Hematopoietic multipotent progenitor cell treated with erythropoietin and hydrocortisone succinate and interleukin-3 and kit ligand, for 4 days (in vitro differentiated cells): ENCODE data around the gene FOXJ2.
"Not testable (repeated sequence)": the region's sequence is repeated elsewhere in the genome, so short reads cannot be mapped to it uniquely, and the experiment has no call there.

ENCODE experiments used
- DNase-seq: peaks from one replicate; pipeline ENCODE4 v3.0.0-alpha.2; 2015

Gene FOXJ2

DNA sequence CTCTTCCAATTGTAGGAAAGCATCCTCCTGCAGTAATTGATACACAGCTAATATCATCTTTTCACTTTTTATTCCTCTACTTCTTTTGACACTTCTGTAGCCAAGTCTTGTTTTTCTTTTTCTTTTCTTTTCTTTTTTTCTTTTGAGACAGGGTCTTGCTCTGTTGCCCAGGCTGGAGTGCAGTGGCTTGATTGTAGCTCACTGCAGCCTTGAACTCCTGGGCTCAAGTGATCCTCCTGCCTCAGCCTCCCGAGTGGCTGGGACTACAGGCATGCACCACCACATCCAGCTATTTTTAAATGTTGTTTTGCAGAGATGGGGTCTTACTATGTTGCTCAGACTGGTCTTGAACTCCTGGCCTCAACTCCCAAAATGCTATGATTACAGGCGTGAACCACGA is 39.3 kb downstream of the FOXJ2 start:
- not testable (repeated sequence) for DNase-seq

DNA sequence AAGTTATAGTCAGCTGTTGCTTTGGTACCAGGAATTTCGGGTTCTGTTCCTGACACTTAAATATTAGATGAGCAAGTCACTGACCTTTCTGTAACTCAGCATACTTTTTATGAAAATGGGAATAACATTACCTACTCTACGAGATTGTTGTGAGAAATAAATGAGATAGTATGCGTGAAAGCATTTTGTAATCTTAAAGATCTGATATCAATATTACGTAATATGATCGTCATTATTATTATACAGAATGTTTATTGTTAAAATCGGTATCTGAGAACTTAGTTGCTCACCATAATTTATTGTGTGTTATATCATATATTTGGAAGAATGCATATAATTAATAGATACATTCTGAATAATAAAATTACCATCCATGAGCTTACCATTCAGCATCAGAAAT is 43.4 kb downstream of the FOXJ2 start:
- DNase-seq, result no peak

DNA sequence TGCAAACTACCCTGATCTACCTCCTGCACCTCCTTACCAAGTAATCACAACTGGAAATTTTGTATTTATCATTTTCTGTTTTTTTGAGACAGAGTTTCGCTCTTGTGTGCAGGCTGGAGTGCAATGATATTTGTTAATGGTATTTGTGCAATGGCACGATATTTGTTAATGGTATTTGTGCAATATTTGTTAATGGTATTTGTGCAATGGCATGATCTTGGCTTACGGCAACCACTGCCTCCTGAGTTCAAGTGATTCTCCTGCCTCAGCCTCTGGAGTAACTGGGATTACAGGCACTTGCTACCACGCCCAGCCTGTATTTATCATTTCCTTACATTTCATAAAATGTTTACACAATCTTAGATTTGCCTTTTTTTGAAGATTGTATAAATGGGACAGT is 43.9 kb downstream of the FOXJ2 start:
- no peak for DNase-seq

DNA sequence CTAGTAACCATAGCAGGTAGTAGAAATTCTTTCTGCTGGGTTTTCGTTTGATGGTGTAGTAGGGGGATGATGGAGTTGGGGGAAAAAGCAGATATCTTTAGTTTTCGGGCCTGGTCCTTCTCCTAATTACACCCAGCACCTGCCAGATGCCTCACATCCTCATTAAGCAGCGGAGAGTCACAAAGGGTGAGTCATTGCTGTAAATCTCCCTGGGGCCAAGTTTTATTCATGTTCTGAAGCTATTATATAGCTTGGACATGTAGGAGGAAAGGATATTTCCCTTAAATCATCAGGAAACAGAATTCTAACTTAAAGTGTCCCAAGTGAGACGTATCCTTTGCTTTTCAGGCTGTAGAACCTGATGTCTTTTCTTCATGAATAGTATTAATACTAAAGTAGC is 44.7 kb downstream of the FOXJ2 start:
- DNase-seq, result no peak

DNA sequence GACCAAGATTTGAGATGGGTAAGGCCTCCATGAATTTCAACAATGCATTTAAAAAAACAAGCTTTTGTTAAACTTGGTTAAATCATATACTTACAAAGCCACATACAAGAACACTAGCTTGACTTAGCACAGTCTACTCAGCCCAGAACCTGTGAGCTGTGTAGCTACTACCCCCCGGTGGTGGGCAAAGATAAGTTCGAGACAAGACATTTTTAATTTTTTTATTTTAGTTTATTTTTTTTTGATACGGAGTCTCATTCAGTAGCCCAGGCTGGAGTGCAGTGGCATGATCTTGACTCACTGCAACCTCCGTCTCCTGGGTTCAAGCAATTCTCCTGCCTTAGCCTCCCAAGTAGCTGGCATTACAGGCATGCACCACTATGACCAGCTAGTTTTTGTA is 45.9 kb downstream of the FOXJ2 start:
- peak; percentile 90 for DNase-seq

DNA sequence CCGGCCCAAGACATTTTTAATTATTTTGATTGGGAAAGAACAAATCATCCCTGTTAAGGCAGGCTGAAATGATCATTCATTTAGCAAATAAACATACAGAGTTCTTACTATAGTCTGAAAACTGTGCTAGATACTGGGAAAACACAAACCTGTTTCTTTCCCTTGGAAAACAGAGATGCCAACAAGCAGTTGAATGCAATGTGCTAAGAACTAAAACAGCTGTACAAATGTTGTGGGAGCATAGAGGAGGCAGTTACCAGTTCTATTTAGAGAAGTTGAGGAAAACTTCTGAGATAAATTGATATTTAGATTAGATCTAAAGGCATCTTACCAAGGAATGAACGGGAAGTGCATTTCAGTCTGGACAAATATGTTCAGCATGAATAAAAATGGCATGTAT is 46.4 kb downstream of the FOXJ2 start:
- DNase-seq, result no peak

DNA sequence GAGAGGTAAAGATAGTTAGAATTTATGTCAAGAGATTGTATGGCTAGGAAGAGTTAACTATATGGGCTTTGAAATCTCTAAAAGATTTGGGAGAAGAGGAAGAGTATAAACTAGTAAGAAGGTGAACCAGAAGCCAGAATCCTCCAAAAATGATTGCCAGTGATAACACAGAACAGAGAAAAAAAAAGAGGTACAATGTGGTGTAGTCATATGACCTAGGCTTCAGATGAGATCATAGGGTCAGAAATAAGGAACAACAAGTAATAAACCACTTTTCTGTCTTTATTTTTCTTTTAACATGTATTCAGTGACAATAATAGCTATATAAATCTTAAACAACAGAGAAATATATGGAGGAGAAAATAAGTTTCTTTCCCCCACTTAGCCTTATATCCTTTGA is 47.6 kb downstream of the FOXJ2 start:
- peak; percentile 74 for DNase-seq

DNA sequence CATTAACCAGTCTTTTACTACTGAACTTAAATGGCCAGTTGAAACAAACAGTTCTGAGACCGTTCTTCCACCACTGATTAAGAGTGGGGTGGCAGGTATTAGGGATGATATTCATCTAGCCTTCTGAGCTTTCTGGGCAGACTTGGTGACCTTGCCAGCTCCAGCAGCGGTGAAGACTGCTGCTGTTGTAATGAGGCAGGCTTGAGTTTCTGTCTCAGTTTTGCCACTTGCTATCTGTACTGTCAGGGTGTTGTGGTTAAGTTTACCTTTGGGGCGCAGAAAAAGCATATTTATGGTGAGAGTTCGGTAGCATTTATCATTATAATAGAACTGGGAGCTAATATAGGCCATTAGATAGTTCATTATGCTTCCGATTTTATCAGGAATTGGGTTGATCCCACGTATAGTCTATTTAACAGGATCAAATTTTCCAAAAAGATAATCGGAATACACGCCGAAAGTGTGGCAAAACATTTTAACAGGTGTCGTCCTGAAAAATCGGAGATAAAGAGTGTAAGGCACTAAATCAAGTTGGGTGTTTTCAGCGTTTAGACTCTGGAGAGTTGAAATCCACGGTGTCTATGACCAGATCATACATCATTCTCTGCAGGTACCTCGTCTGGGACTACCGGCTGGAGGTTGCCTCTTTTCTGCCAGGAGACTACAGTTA is 48.9 kb downstream of the FOXJ2 start:
- peak; percentile 62 for DNase-seq

DNA sequence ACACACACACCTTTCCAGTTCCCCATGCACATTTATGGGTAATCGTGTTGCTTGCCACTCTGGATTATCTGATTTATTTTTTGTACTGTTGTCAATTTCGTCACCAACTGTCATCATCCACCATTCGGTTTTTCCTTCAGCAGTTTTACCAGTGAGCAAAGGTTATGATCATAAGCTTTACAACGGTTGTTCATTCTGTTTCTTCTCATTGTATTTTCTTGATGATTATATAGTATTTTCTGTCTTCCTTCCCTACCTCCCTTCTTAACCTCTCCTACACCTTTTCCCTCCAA is 50.2 kb downstream of the FOXJ2 start:
- DNase-seq, result no peak

DNA sequence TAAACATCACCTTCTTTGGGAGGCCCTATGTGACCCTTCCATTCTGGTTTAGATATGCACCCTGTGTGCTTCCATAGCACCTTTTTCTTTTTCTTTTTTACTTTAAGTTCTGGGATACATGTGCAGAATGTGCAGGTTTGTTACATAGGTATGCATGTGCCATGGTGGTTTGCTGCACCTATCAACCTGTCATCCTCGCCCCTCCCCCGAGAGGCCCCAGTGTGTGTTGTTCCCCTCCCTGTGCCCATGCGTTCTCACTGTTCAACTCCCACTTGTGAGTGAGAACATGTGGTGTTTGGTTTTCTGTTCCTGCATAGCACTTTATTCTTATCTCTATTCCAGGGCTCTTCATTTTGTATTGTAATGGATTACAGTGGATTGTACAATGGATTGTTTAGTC is 51.8 kb downstream of the FOXJ2 start:
- not testable (repeated sequence) for DNase-seq

DNA sequence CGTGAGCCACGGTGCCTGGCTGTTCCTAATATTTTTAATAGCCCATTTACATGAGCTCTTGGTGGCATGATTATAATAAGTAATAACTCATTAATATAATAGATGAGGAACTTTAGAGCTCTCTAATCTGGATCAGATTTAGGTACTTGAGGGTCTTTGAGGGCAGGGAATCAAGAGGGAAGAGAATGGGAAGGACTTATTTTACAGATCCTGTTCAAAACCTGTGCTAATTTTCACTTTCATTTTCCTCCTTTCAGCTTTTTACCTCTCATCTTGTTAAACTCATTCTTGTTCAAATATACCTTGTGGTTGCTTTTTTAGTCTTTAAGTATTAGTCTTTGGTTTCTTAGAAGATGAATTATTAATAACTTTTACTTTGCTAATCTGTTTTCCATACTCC is 55.1 kb downstream of the FOXJ2 start:
- DNase-seq, result no peak

DNA sequence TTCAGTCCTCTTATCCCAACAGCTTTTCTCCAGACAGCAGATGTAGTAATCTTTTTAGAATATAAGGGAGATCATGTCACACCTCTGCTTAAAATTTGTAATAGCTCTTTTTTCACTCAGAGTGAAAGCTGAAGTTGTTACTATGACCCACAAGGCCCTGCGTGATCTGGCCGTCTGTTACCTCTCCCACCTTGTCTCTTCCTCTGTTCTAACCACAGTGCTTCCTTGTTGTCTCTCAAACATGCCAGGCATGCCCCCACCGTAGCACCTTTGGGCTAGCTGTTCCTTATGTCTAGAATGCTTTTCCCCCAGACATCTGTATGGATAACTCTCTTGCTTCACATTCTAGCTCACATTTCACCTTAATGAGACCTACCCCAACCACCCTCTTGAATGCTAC is 56.1 kb downstream of the FOXJ2 start:
- no peak for DNase-seq

DNA sequence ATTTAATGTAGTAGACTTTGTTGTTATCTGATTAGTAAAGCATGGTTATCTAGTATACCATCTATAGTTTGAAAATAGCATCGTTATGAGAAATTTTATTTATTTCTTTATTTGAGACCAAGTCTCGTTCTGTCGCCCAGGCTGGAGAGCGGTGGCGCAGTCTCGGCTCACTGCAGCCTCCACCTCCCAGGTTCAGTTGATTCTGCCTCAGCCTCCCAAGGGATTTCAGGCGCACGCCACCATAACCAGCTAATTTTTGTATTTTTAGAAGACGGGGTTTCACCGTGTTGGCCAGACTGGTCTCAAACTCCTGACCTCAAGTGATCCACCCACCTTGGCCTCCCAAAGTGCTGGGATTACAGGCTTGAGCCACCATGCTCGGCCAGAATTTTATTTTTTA is 56.8 kb downstream of the FOXJ2 start:
- DNase-seq, result not testable (repeated sequence)

DNA sequence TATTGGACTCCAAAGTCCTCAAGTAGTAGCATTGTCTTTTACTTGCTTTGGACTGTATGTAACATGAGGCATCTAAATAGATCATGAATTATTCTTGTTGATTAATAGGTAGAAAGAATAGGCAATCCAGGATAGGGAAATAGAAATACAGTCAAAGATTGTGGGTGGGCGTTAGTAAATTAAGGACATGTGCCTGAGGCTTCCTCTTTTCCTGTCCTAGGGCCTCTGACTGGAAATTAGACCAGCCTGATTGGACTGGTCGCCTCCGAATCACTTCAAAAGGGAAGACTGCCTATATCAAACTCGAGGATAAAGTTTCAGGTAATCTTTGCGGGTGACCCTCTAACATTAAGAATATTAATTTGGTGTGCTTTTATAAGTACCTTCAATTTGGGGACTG is 57.2 kb downstream of the FOXJ2 start:
- DNase-seq, result no peak

DNA sequence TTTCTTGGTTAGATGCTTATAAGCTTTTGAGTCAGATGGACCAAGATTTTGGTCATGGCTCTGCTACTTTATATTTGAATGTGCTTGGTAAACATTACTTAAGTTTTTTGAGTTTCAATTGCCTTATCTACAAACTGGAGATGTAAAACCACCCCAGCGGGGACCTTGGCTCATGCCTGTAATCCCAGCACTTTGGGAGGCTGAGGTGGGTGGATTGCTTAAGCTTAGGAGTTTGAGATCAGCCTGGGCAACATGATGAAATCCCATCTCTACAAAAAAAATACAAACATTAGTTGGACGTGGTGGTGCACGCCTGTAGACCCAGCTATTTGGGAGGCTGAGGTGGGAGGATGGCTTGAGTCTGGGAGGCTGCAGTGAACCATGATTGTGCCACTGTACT is 60.8 kb downstream of the FOXJ2 start:
- no peak for DNase-seq

DNA sequence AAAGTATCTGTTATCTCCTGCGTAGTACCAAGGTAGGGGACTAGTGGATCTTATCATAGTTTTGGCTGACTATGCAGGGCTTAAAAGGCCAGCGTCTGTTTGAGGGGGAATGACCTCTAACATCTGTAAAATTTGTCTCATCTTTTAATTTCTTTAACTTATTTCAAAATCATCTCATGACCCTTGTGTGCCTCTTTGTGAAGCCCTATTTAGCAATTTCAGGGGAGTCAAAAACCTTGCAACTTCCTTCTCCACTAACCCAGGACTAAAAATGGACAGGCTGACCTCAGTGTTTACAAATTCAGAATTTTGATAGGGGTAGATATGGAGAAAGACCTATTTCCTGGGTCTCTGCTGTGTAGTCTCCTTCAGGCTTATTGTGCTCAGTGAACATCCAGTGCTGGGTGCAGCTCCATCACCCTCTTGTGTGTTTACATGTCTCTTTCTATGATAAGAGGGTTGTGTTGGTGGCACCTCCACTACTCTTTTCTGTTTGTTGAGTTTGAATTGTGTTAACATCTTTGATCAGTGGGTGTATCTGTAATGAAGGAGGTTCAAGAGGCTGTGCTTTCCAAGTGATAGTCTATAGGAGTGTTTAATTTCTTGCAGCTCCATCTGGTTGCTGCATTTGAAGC is 63.9 kb downstream of the FOXJ2 start:
- DNase-seq, result no peak

DNA sequence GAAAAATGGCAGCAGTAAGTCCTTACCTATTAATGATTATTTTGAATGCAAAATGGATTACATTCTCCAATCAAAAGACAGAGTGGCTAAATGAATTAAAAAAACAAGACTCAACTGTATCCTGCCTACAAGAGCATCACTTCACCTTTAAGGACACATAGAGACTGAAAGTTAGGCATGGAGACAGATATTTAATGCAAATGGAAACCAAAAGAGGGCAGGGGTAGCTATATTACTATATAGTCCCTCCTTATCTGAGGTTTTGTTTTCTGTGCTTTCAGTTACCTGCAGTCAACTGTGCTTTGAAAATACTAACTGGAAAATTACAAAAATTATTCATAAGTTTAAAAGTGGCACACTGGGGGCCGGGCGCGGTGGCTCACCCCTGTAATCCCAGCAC is 66.7 kb downstream of the FOXJ2 start:
- no peak for DNase-seq
